Keratinocyte (primary cell): Measurements from ENCODE around the gene SLCO3A1. TPM values are rescaled to one million over a fixed set of nuclear protein-coding genes. Genes with fewer than 3 reads are reported as not detected.

Experiments
- DNase-seq: peaks from one replicate; pipeline ENCODE4 v3.0.0-alpha.2; 2011; ENCODE audit warnings: low read depth, missing footprints, low spot score
- FAIRE-seq: peaks from 2 replicates; lab custom pipeline; 2011; peaks lifted over from hg19 to GRCh38; lab: Jason Lieb, UNC
- H2AFZ ChIP-seq: 2 replicates; pipeline ENCODE4 v1.6.0; 2012; ENCODE audit warnings: low read length, control low read depth, inconsistent platforms; ENCODE audit not compliant: control insufficient read depth
- H3K27ac ChIP-seq: 2 replicates; pipeline ENCODE4 v1.5.1; 2011; ENCODE audit warnings: low read length; ENCODE audit not compliant: control insufficient read depth, insufficient read depth
- H3K27me3 ChIP-seq: 3 replicates; pipeline ENCODE4 v1.6.0; 2011; ENCODE audit warnings: low read length; ENCODE audit not compliant: control insufficient read depth, insufficient read depth; ENCODE audit errors: extremely low read depth
- H3K36me3 ChIP-seq, 2 experiments: 2 replicates in 1 of 2; 3 replicates in 1 of 2; pipeline ENCODE4 v1.5.1; 2011; ENCODE audit warnings: low read length in 2 of 2, mild to moderate bottlenecking in 1 of 2; ENCODE audit not compliant: control insufficient read depth in 2 of 2, insufficient read depth in 2 of 2; ENCODE audit errors: extremely low read depth in 1 of 2
- H3K4me1 ChIP-seq: 3 replicates; pipeline ENCODE4 v1.5.1; 2011; ENCODE audit warnings: low read length; ENCODE audit not compliant: control insufficient read depth, insufficient read depth; ENCODE audit errors: extremely low read depth
- H3K4me2 ChIP-seq: 3 replicates; pipeline ENCODE4 v1.6.0; 2011; ENCODE audit warnings: low read depth, low read length; ENCODE audit not compliant: control insufficient read depth, insufficient read depth; ENCODE audit errors: extremely low read depth
- H3K4me3 ChIP-seq, 3 experiments: fragments of 200-600 bp in 1 of 3; sonication (generic) in 1 of 3; 2 replicates in 2 of 3; 3 replicates in 1 of 3; pipeline ENCODE4 v1.5.1; 2011 to 2016; ENCODE audit warnings: low read length in 3 of 3, mild to moderate bottlenecking in 3 of 3, control low read depth in 2 of 3, inconsistent platforms in 1 of 3, low read depth in 1 of 3, mixed read lengths in 1 of 3, mixed run types in 1 of 3, moderate library complexity in 1 of 3; ENCODE audit not compliant: control insufficient read depth in 2 of 3, insufficient read depth in 2 of 3; ENCODE audit errors: extremely low read depth in 1 of 3
- H3K79me2 ChIP-seq: 2 replicates; pipeline ENCODE4 v1.6.0; 2012; ENCODE audit warnings: low read length; ENCODE audit not compliant: control insufficient read depth, insufficient read depth
- H3K9ac ChIP-seq: 3 replicates; pipeline ENCODE4 v1.6.0; 2011; ENCODE audit warnings: low read length; ENCODE audit not compliant: control insufficient read depth, insufficient read depth; ENCODE audit errors: extremely low read depth
- H3K9me1 ChIP-seq: 3 replicates; pipeline ENCODE4 v1.6.0; 2011; ENCODE audit warnings: low read length; ENCODE audit not compliant: control insufficient read depth, insufficient read depth; ENCODE audit errors: extremely low read depth
- H3K9me3 ChIP-seq: 2 replicates; pipeline ENCODE4 v1.5.1; 2012; ENCODE audit warnings: low read depth, low read length; ENCODE audit not compliant: control insufficient read depth
- H4K20me1 ChIP-seq: 3 replicates; pipeline ENCODE4 v1.6.0; 2011; ENCODE audit warnings: low read length; ENCODE audit not compliant: control insufficient read depth, insufficient read depth; ENCODE audit errors: extremely low read depth
- EZH2 ChIP-seq: IDR thresholded peaks from one replicate; pipeline ENCODE4 v1.6.1; 2012; ENCODE audit warnings: inconsistent platforms, mild to moderate bottlenecking, low read length, moderate library complexity
- dilution Hi-C: fragments of 300-500 bp; cut with MboI; formaldehyde crosslinking; loops from one replicate; pipeline ENCODE4 v1.7.0; 2020; ENCODE audit warnings: low sequenced_read_pairs; ENCODE audit not compliant: extremely low pct_ligation_motif_present
- polyA plus RNA-seq, 5 experiments: library from polyadenylated mRNA; depleted of rRNA in 3 of 5; stranded (reverse) in 3 of 5; stranded (forward) in 1 of 5; unstranded in 1 of 5; fragments of >200 nt; gene quantifications; 1 replicate in 1 of 5; 2 replicates in 3 of 5; 3 replicates in 1 of 5; pipeline versions ENCODE4 v1.2.1 to v1.2.3, GENCODE V29; 2011 to 2012; ENCODE audit warnings: missing spikeins in 2 of 5, low read depth in 1 of 5, low replicate concordance in 1 of 5
- TF ChIP-seq, protein P1 (sequence below), 3 experiments: IDR thresholded peaks in 1 of 3; conservative IDR thresholded peaks in 1 of 3; optimal IDR thresholded peaks in 1 of 3; 2 replicates in 2 of 3; 3 replicates in 1 of 3; pipeline versions ENCODE3 to v1.5.1; 2011; ENCODE audit warnings: low read length in 3 of 3, mild to moderate bottlenecking in 3 of 3, moderate library complexity in 2 of 3, control low read depth in 1 of 3, inconsistent platforms in 1 of 3; ENCODE audit not compliant: insufficient read depth in 2 of 3; ENCODE audit errors: extremely low read depth in 1 of 3

Gene SLCO3A1
- polyA plus RNA-seq, 1 donor (not counting 4 experiments of a cell fraction or from before 2014, with no cell fraction given): 21.3 TPM

- Histone ChIP-seq H3K4me1 (peaks cover 7% of the 10 kb centered on the region), H3K79me2 (peaks cover 28% of the 10 kb centered on the region), H4K20me1 (no peaks in the 10 kb centered on the region), H3K27ac (no peak overlapping the region), H3K9me1 (no peaks in the 10 kb centered on the region), H3K27me3 (no peaks in the 10 kb centered on the region), H3K4me2 (no peak overlapping the region), H3K9ac (no peak overlapping the region), H3K36me3 (no peaks in the 10 kb centered on the region), H3K4me3 (no peak overlapping the region), H2AFZ (no peak overlapping the region), H3K9me3 (no peaks in the 10 kb centered on the region)
- no peak for FAIRE-seq
- no peak for TF ChIP-seq EZH2
- TF ChIP-seq, protein P1, sequence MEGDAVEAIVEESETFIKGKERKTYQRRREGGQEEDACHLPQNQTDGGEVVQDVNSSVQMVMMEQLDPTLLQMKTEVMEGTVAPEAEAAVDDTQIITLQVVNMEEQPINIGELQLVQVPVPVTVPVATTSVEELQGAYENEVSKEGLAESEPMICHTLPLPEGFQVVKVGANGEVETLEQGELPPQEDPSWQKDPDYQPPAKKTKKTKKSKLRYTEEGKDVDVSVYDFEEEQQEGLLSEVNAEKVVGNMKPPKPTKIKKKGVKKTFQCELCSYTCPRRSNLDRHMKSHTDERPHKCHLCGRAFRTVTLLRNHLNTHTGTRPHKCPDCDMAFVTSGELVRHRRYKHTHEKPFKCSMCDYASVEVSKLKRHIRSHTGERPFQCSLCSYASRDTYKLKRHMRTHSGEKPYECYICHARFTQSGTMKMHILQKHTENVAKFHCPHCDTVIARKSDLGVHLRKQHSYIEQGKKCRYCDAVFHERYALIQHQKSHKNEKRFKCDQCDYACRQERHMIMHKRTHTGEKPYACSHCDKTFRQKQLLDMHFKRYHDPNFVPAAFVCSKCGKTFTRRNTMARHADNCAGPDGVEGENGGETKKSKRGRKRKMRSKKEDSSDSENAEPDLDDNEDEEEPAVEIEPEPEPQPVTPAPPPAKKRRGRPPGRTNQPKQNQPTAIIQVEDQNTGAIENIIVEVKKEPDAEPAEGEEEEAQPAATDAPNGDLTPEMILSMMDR (optimal IDR thresholded peaks at IDR 0.05 in 1 of 3, IDR thresholded peaks at IDR 0.05 in 1 of 3, conservative IDR thresholded peaks at IDR 0.05 in 1 of 3; ENCODE audit: extremely low read depth in 1 of 3, insufficient read depth in 2 of 3, low read length in 3 of 3): no peak
- no peak for DNase-seq
- dilution Hi-C loops: no loop called here
Observed at GRCh38 chr15:91884606-91885005, 31.1 kb downstream of the SLCO3A1 start.

DNA sequence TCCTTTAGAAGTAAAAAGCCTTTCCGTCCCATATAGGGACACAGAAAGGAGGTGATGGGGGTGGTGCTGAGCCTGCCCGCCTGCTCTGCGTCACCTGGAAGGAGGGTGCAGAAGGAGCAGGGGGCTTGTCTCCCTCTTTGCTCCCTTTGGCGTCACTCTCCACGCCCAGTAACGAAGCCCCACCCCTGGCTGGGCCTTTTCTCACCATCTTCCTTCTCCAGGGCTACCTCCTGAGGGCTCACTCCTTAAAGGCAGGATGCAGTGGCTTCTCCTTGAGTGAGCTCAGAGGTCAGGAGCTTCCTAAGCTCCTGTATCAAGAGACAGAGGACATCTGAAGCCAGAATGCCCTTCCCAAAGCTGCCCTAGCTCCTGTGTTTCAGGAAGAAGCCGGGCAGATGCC lies 31.5 kb downstream of the SLCO3A1 start:
- H4K20me1 ChIP-seq: no peaks in the 10 kb centered on the region
- no peaks in the 10 kb centered on the region for H3K36me3 ChIP-seq
- FAIRE-seq (no peak), DNase-seq (no peak)
- H3K27ac ChIP-seq: no peak overlapping the region
- no peaks in the 10 kb centered on the region for H3K27me3 ChIP-seq
- no peak for TF ChIP-seq EZH2
- TF ChIP-seq, protein P1 (optimal IDR thresholded peaks at IDR 0.05 in 1 of 3, IDR thresholded peaks at IDR 0.05 in 1 of 3, conservative IDR thresholded peaks at IDR 0.05 in 1 of 3; ENCODE audit: extremely low read depth in 1 of 3, insufficient read depth in 2 of 3, low read length in 3 of 3): no peak
- H2AFZ ChIP-seq: no peak overlapping the region
- no peak overlapping the region for H3K4me3 ChIP-seq
- H3K4me1 ChIP-seq: peaks cover 11% of the 10 kb centered on the region
- H3K9ac ChIP-seq: no peak overlapping the region
- no peaks in the 10 kb centered on the region for H3K9me1 ChIP-seq
- H3K79me2 ChIP-seq: peaks cover 28% of the 10 kb centered on the region
- no peaks in the 10 kb centered on the region for H3K9me3 ChIP-seq
- dilution Hi-C loops: no loop called here
- no peak overlapping the region for H3K4me2 ChIP-seq
